HG03521 (cell line): ENCODE measurements around the gene MYOCD.

ENCODE experiments used
- ATAC-seq: cut with Tn5 transposase; IDR thresholded peaks from one replicate; pipeline ENCODE4 v1.9.1; 2021; ENCODE audit warnings: mild to moderate bottlenecking, moderate library complexity; ENCODE audit not compliant: unreplicated experiment

The MYOCD gene

GRCh38 chr17:12640364-12640763 is 25.3 kb upstream of the MYOCD start:
- no peak for ATAC-seq

GRCh38 chr17:12641084-12641483 is 24.6 kb upstream of the MYOCD start:
- ATAC-seq = no peak

- ATAC-seq = no peak
Observed at GRCh38 chr17:12642034-12642433, 23.7 kb upstream of the MYOCD start.

GRCh38 chr17:12643822-12644221 is 21.9 kb upstream of the MYOCD start:
- ATAC-seq = no peak

GRCh38 chr17:12644623-12645022 is 21.1 kb upstream of the MYOCD start:
- ATAC-seq = no peak

- ATAC-seq = no peak
Observed at GRCh38 chr17:12646761-12647422, 18.8 kb upstream of the MYOCD start.

- ATAC-seq = no peak
Observed at GRCh38 chr17:12648498-12648897, 17.2 kb upstream of the MYOCD start.

GRCh38 chr17:12655936-12656335 is 9.8 kb upstream of the MYOCD start:
- ATAC-seq = no peak

- no peak for ATAC-seq
Observed at GRCh38 chr17:12656354-12656753, 9.3 kb upstream of the MYOCD start.

GRCh38 chr17:12659500-12659899 is 6.2 kb upstream of the MYOCD start:
- no peak for ATAC-seq

- ATAC-seq = no peak
Observed at GRCh38 chr17:12664252-12664651, 1.4 kb upstream of the MYOCD start.

GRCh38 chr17:12664894-12665262 is 812 bp upstream of the MYOCD start:
- ATAC-seq = no peak

- no peak for ATAC-seq
Observed at GRCh38 chr17:12666718-12667117, 1.0 kb downstream of the MYOCD start.

- ATAC-seq = no peak
Observed at GRCh38 chr17:12667299-12667958, 1.7 kb downstream of the MYOCD start.

GRCh38 chr17:12671906-12672305 is 6.2 kb downstream of the MYOCD start:
- no peak for ATAC-seq

- no peak for ATAC-seq
Observed at GRCh38 chr17:12672947-12673346, 7.3 kb downstream of the MYOCD start.

- ATAC-seq = no peak
Observed at GRCh38 chr17:12673788-12674187, 8.1 kb downstream of the MYOCD start.

- no peak for ATAC-seq
Observed at GRCh38 chr17:12680407-12680897, 14.8 kb downstream of the MYOCD start.

GRCh38 chr17:12680993-12681392 is 15.3 kb downstream of the MYOCD start:
- no peak for ATAC-seq

- ATAC-seq = no peak
Observed at GRCh38 chr17:12683299-12683698, 17.6 kb downstream of the MYOCD start.

GRCh38 chr17:12686486-12686885 is 20.8 kb downstream of the MYOCD start:
- no peak for ATAC-seq

- no peak for ATAC-seq
Observed at GRCh38 chr17:12688382-12688781, 22.7 kb downstream of the MYOCD start.

GRCh38 chr17:12691173-12691572 is 25.5 kb downstream of the MYOCD start:
- no peak for ATAC-seq
